Stimulated activated CD8-positive, alpha-beta memory T cell treated with anti-CD3 and anti-CD28 coated beads, Interleukin-15, amount 100 ng/mL, for 48 hours (primary cell): ENCODE data around the gene FHOD3.

Experiments used
- DNase-seq, 2 donors: peaks; one replicate each; pipeline ENCODE4 v3.0.0-alpha.2; 2020; ENCODE audit warnings: low read depth in 2 of 2

FHOD3 gene

GRCh38 chr18:36408606-36409005, 111.1 kb downstream of the FHOD3 start:
- DNase-seq: no peak

GRCh38 chr18:36409779-36410178, 112.3 kb downstream of the FHOD3 start:
- DNase-seq: no peak

- DNase-seq: no peak
Observed at GRCh38 chr18:36410346-36410745, 112.8 kb downstream of the FHOD3 start.

GRCh38 chr18:36411745-36412168, 114.2 kb downstream of the FHOD3 start:
- DNase-seq: no peak

- DNase-seq: no peak
Observed at GRCh38 chr18:36412778-36413177, 115.3 kb downstream of the FHOD3 start.

- DNase-seq: no peak
Observed at GRCh38 chr18:36415171-36415570, 117.7 kb downstream of the FHOD3 start.

- no peak for DNase-seq
Observed at GRCh38 chr18:36415625-36416024, 118.1 kb downstream of the FHOD3 start.

- DNase-seq: no peak
Observed at GRCh38 chr18:36419188-36419899, 121.8 kb downstream of the FHOD3 start.

GRCh38 chr18:36419900-36420531, 122.5 kb downstream of the FHOD3 start:
- DNase-seq: peak in 1 of 2 donors; percentile 7

- no peak for DNase-seq
Observed at GRCh38 chr18:36420826-36421225, 123.3 kb downstream of the FHOD3 start.

GRCh38 chr18:36424741-36425142, 127.2 kb downstream of the FHOD3 start:
- DNase-seq: no peak

- no peak for DNase-seq
Observed at GRCh38 chr18:36427369-36427768, 129.9 kb downstream of the FHOD3 start.

GRCh38 chr18:36427831-36428230, 130.3 kb downstream of the FHOD3 start:
- no peak for DNase-seq

GRCh38 chr18:36428431-36429029, 131.0 kb downstream of the FHOD3 start:
- no peak for DNase-seq

GRCh38 chr18:36432880-36433555, 135.5 kb downstream of the FHOD3 start:
- DNase-seq: no peak

- DNase-seq: no peak
Observed at GRCh38 chr18:36436387-36436786, 138.9 kb downstream of the FHOD3 start.

- no peak for DNase-seq
Observed at GRCh38 chr18:36440614-36441013, 143.1 kb downstream of the FHOD3 start.

GRCh38 chr18:36441426-36442240, 144.1 kb downstream of the FHOD3 start:
- no peak for DNase-seq

- no peak for DNase-seq
Observed at GRCh38 chr18:36442717-36443116, 145.2 kb downstream of the FHOD3 start.

GRCh38 chr18:36446059-36446458, 148.5 kb downstream of the FHOD3 start:
- DNase-seq: no peak

- no peak for DNase-seq
Observed at GRCh38 chr18:36448384-36449290, 151.1 kb downstream of the FHOD3 start.
